ENCODE results near the gene LAMC1. TPM values are rescaled to one million over a fixed set of nuclear protein-coding genes. Genes with fewer than 3 reads are reported as not detected.

Gene LAMC1
- total and polyA plus RNA-seq, 12 donors, result 22.1 to 160 (median 115) TPM

DNA sequence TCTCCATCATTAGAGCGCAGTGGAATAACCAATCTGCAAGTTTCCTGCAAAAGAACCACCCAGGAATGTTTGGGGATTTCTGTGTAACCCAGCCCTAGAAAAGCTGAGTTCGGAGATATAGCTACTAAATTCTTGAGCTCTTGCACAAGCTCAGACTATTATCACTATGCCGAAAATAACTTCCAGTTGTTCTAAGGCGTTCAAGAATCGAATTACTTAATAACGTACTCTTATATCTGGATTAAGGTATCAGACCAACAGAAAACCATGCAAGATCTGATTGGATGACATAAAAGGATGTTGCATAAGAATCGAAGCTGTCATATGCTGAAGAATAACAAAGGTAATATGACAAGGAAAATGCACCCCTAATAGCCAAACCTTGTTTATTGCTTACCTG lies 155.3 kb downstream of the LAMC1 start:
- Histone ChIP-seq H3K27ac (peak overlapping the region in 1 of 10 donors; percentile 73), H3K4me3 (no peak overlapping the region), H3K4me1 (peaks cover 0 to 42% (median 28%) of the 10 kb centered on the region in 9 donors), H3K27me3 (no peaks in the 10 kb centered on the region), H3K36me3 (no peaks in the 10 kb centered on the region), H3K9me3 (no peaks in the 10 kb centered on the region)
- DNase-seq (no peak), ATAC-seq (no peak)
- TF ChIP-seq, protein P1, sequence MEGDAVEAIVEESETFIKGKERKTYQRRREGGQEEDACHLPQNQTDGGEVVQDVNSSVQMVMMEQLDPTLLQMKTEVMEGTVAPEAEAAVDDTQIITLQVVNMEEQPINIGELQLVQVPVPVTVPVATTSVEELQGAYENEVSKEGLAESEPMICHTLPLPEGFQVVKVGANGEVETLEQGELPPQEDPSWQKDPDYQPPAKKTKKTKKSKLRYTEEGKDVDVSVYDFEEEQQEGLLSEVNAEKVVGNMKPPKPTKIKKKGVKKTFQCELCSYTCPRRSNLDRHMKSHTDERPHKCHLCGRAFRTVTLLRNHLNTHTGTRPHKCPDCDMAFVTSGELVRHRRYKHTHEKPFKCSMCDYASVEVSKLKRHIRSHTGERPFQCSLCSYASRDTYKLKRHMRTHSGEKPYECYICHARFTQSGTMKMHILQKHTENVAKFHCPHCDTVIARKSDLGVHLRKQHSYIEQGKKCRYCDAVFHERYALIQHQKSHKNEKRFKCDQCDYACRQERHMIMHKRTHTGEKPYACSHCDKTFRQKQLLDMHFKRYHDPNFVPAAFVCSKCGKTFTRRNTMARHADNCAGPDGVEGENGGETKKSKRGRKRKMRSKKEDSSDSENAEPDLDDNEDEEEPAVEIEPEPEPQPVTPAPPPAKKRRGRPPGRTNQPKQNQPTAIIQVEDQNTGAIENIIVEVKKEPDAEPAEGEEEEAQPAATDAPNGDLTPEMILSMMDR (IDR thresholded peaks at IDR 0.05), result no peak
- intact Hi-C loops (cut with DNase I), result no loop called here
- 52 to 62% methylated on average over 7 of the region's 7 CpGs for WGBS, 2 donors

DNA sequence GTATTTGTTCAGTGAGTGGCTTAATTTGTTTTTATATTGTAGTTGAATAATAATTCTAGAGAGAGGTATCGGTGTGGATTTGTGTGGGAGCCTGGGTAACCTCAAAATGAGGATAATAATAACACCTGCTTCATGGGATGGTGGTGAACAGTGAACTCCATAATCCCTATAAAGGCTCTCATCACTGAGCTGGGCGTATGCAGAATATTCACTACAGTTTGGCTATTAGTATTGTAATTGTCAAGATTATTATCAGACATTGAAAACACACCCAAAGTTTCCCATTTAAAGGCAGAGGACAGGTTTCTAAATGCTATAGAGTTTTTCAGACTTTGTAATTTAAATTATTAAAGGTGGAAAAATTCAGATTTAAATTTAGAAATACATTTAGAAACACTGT lies 155.8 kb downstream of the LAMC1 start:
- no peak overlapping the region for H3K4me3 ChIP-seq
- TF ChIP-seq, protein P1 (IDR thresholded peaks at IDR 0.05), result no peak
- no peak for DNase-seq
- WGBS, 2 donors, result 71 to 78% methylated on average over 2 of the region's 2 CpGs
- intact Hi-C loops (cut with DNase I), result no loop called here
- no peaks in the 10 kb centered on the region for H3K9me3 ChIP-seq
- H3K27ac ChIP-seq, result peak overlapping the region in 5 of 10 donors; percentile 17 to 84 (median 82)
- no peaks in the 10 kb centered on the region for H3K36me3 ChIP-seq
- no peak for ATAC-seq
- no peaks in the 10 kb centered on the region for H3K27me3 ChIP-seq
- peaks cover 0 to 38% (median 28%) of the 10 kb centered on the region in 9 donors for H3K4me1 ChIP-seq

DNA sequence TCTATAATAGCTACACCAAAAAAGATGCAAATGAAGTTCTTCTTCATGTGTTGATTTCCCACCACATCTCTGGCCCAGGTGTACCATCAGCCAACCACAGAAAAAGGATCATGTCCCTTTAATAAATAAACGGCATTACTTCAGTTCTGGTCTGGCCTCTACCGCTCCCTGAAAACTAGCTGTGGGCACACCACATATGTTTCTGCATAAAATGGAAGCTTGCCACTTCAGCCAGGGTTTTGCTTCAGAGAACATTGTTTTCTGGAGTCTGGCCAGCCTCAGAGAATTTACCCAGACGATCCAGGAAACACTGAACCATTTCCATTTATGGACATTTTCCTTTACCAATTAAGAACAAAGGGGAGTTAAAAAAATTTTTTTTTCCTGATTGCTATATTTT lies 157.0 kb downstream of the LAMC1 start:
- Histone ChIP-seq H3K36me3 (no peaks in the 10 kb centered on the region), H3K4me1 (peaks cover 0 to 36% (median 28%) of the 10 kb centered on the region in 9 donors), H3K27me3 (no peaks in the 10 kb centered on the region), H3K27ac (peak overlapping the region; percentile 45 to 84 (median 77)), H3K9me3 (no peaks in the 10 kb centered on the region), H3K4me3 (peak overlapping the region in 1 of 10 donors; percentile 1)
- peak; percentile 60 to 86 (median 72) for ATAC-seq
- TF ChIP-seq, protein P1 (IDR thresholded peaks at IDR 0.05), result no peak
- WGBS, 2 donors, result 5 to 6% methylated on average over 3 of the region's 3 CpGs
- intact Hi-C loops (cut with DNase I), result loop anchor here in 1 of 10 donors (5.0 kb wide), 1 partner anchor 47 kb away; no protein-coding TSS in a partner anchor
- DNase-seq, result peak in 1 of 2 donors; percentile 72

DNA sequence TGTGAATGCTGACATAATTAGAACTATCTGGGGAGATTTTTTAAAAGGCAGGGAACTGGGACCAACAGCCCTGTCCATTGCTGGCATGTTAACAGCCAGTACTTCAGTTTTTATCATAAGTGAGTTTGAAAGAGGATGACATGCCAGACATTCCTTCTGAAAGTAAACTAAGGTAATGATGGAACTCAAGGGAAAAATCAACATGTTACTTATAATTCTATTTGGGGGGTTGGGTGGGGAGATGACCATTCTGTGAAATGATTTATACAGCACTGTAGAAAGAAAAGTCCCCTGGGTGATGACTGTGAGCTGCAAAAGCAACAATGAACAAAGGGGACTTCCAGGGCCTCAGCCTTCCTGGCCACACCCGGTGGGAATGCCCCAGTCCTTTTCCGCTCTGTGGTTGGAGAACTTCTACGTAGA lies 157.4 kb downstream of the LAMC1 start:
- peak overlapping the region in 1 of 10 donors; percentile 1 for H3K4me3 ChIP-seq
- intact Hi-C loops (cut with DNase I), result loop anchor here in 1 of 10 donors (5.0 kb wide), 1 partner anchor 47 kb away; no protein-coding TSS in a partner anchor
- ATAC-seq (peak; percentile 80 to 96 (median 92)), DNase-seq (peak; percentile 29 to 71)
- H3K27me3 ChIP-seq, result peaks cover 0 to 1% (median 0%) of the 10 kb centered on the region in 7 donors
- H3K9me3 ChIP-seq, result no peaks in the 10 kb centered on the region
- TF ChIP-seq, protein P1 (IDR thresholded peaks at IDR 0.05), result no peak
- peak overlapping the region; percentile 45 to 84 (median 77) for H3K27ac ChIP-seq
- 8 to 16% methylated on average over 3 of the region's 3 CpGs for WGBS, 2 donors
- H3K4me1 ChIP-seq, result peaks cover 0 to 36% (median 28%) of the 10 kb centered on the region in 9 donors
- no peaks in the 10 kb centered on the region for H3K36me3 ChIP-seq
